Nephron (organoid): Measurements from ENCODE around the gene ICOS.
"Not testable (repeated sequence)": the region's sequence is repeated elsewhere in the genome, so short reads cannot be mapped to it uniquely, and the experiment has no call there.

ENCODE experiments used
- H3K27ac Mint-ChIP-seq, 3 experiments: 2 replicates each; pipeline ENCODE4 v1.8.0; 2020; ENCODE audit warnings: mixed read lengths in 3 of 3, mild to moderate bottlenecking in 2 of 3, moderate library complexity in 1 of 3
- H3K27me3 Mint-ChIP-seq: 2 replicates; pipeline ENCODE4 v1.8.0; 2021; ENCODE audit warnings: low read depth, mild to moderate bottlenecking, moderate library complexity, mixed read lengths
- H3K36me3 Mint-ChIP-seq: 2 replicates; pipeline ENCODE4 v1.8.0; 2020; ENCODE audit warnings: low read depth, mixed read lengths
- H3K4me1 Mint-ChIP-seq: 2 replicates; pipeline ENCODE4 v1.8.0; 2020; ENCODE audit warnings: mixed read lengths
- H3K4me3 Mint-ChIP-seq, 3 experiments: 2 replicates each; pipeline ENCODE4 v1.8.0; 2020; ENCODE audit warnings: mild to moderate bottlenecking in 3 of 3, mixed read lengths in 3 of 3, moderate library complexity in 2 of 3
- H3K9me3 Mint-ChIP-seq: 2 replicates; pipeline ENCODE4 v1.8.0; 2020; ENCODE audit warnings: mixed read lengths
- CTCF ChIP-seq, 3 experiments: fragments of 200-600 bp; sonication (generic); IDR thresholded peaks; one replicate each; pipeline ENCODE4 v1.5.0; 2021; ENCODE audit warnings: antibody characterized with exemption in 3 of 3; ENCODE audit not compliant: unreplicated experiment in 3 of 3

The ICOS gene

DNA sequence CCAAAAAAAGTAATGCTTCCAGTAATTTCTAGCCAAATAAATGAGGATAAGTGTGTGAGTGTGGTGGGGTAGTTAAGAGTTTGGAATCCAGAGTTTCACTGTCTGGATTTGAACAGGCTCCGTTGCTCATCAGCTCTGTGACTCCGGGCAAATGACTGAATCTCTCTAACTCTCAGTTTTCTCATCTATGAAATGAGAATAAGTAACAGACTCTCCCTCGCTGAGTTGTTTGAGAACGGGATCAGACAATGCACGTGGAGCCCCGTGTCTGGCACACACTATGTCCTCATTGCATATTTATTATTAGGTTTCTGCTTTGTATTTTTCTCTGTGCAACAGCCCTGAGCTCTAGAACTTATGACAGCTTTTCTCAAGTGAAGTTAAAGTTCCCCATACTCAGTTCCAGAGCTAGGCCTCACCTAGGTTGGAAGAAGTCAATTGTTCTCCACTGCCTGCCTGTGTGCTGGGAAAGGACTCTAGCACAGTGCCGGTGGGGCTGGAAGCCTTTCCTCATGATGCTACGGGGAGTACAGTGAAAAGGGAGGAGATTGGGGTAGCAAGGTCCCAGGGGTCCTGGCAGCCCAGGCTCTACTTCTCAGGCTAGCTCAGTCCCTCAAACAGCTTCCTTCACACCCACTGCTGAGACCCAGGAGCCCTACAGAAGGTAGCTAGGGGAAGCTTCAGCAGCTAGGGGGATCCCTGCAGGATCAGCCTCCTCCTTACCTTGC lies 1.7 kb upstream of the ICOS start:
- Mint-ChIP-seq H3K9me3 (no peaks in the 10 kb centered on the region), H3K27me3 (no peaks in the 10 kb centered on the region), H3K36me3 (no peaks in the 10 kb centered on the region), H3K4me1 (no peaks in the 10 kb centered on the region), H3K27ac (no peak overlapping the region), H3K4me3 (no peak overlapping the region)
- TF ChIP-seq CTCF (IDR thresholded peaks at IDR 0.05; ENCODE audit: unreplicated experiment in 3 of 3): no peak

DNA sequence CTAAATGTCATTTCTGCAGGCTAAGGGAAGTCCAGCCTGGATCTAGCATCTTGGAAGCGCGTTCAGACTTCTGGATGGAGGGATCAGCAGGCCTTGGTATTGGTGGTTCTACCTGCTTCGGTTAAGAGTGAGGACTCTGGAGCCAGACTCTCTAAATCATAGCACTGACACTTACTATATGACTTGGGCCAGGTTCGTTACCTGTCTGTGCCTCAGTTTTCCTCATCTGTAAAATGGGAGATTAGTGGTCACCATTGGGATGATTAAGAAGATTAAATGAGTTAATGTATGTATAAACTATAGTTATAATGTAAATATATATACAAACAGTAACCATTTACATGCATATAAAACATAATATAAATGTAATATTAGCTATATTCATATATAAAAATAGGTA lies 995 bp upstream of the ICOS start:
- Mint-ChIP-seq H3K9me3 (no peaks in the 10 kb centered on the region), H3K4me3 (no peak overlapping the region), H3K36me3 (no peaks in the 10 kb centered on the region), H3K27ac (no peak overlapping the region), H3K4me1 (no peaks in the 10 kb centered on the region), H3K27me3 (no peaks in the 10 kb centered on the region)
- no peak for TF ChIP-seq CTCF (IDR thresholded peaks at IDR 0.05; ENCODE audit: unreplicated experiment in 3 of 3)

DNA sequence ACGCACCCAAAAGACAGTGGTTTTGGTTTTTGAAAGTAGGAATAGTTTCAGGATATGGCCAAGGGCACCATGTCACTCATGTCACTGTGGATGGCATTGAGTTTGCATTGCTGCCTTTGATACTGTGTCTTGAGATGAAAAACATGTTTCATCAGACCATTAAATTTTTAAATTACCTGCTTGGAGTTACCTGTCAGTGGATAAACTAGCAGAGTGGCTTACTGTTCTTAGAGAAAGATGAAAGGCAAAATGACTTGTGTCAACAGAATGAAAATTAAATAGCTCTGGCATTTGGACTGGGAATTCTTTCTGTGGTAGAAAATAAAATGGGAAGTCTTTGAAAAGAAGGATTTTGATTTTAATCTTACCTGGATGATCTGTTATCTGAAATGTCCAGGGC lies 386 bp downstream of the ICOS start:
- TF ChIP-seq CTCF (IDR thresholded peaks at IDR 0.05; ENCODE audit: unreplicated experiment in 3 of 3): no peak
- Mint-ChIP-seq H3K4me3 (no peak overlapping the region), H3K4me1 (no peaks in the 10 kb centered on the region), H3K27ac (no peak overlapping the region), H3K27me3 (no peaks in the 10 kb centered on the region), H3K36me3 (no peaks in the 10 kb centered on the region), H3K9me3 (no peaks in the 10 kb centered on the region)

GRCh38 chr2:203937788-203938187 lies 1.2 kb downstream of the ICOS start:
- TF ChIP-seq CTCF (IDR thresholded peaks at IDR 0.05; ENCODE audit: unreplicated experiment in 3 of 3): no peak
- no peaks in the 10 kb centered on the region for H3K4me1 Mint-ChIP-seq
- no peaks in the 10 kb centered on the region for H3K9me3 Mint-ChIP-seq
- H3K27me3 Mint-ChIP-seq: no peaks in the 10 kb centered on the region
- no peak overlapping the region for H3K27ac Mint-ChIP-seq
- H3K4me3 Mint-ChIP-seq: no peak overlapping the region
- H3K36me3 Mint-ChIP-seq: no peaks in the 10 kb centered on the region

DNA sequence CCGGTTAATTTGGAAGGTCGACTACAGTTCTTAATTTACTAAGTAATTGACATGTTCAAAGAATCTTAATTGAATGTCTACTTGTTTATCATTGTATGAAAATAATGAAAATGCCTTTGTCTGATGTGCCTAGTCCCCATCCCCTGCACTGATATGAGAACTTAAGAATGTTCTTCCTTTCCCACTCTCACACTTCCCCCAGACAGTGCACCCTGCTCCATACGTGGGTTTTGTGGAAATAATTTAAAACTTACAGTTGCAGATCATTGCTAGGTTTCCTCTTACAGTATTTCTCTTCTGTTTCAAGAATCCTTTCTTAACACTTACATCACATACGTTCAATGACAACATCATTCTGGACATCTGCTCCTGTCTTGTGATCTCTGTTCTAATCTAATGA lies 3.5 kb downstream of the ICOS start:
- Mint-ChIP-seq H3K9me3 (peaks cover 5% of the 10 kb centered on the region), H3K4me1 (no peaks in the 10 kb centered on the region), H3K27me3 (no peaks in the 10 kb centered on the region), H3K4me3 (no peak overlapping the region), H3K36me3 (no peaks in the 10 kb centered on the region), H3K27ac (no peak overlapping the region)
- no peak for TF ChIP-seq CTCF (IDR thresholded peaks at IDR 0.05; ENCODE audit: unreplicated experiment in 3 of 3)

GRCh38 chr2:203943493-203944382 lies 7.2 kb downstream of the ICOS start:
- not testable (repeated sequence) for H3K27me3 Mint-ChIP-seq, H3K27ac Mint-ChIP-seq, H3K36me3 Mint-ChIP-seq, H3K4me1 Mint-ChIP-seq, H3K4me3 Mint-ChIP-seq, H3K9me3 Mint-ChIP-seq
